Stimulated activated naive CD8-positive, alpha-beta T cell treated with anti-CD3 and anti-CD28 coated beads, Interleukin-15, Interleukin-2, amounts not matched to agents 100 U/mL and 50 U/mL, for 24 hours (primary cell): ENCODE results near the gene MCM7.

Source experiments
- ATAC-seq: fragments of 150-1000 bp; cut with Tn5 transposase; one replicate; pipeline ENCODE4 v1.10.0; 2021
- DNase-seq: peaks from one replicate; pipeline ENCODE4 v3.0.0; 2021

Gene MCM7

GRCh38 chr7:100093925-100094486 is 7.2 kb downstream of the MCM7 start:
- DNase-seq (no peak), ATAC-seq (no peak)

- ATAC-seq (no peak), DNase-seq (no peak)
Measured at GRCh38 chr7:100093498-100093897, 7.7 kb downstream of the MCM7 start.

- no peak for ATAC-seq
- no peak for DNase-seq
Measured at GRCh38 chr7:100093054-100093453, 8.1 kb downstream of the MCM7 start.

GRCh38 chr7:100091411-100092181 is 9.6 kb downstream of the MCM7 start:
- peak; percentile 8 for ATAC-seq

GRCh38 chr7:100090527-100091410 is 10.4 kb downstream of the MCM7 start:
- peak; percentile 19 for ATAC-seq

More at GRCh38 chr7:100091411-100092181, 9.6 kb downstream of the MCM7 start:
- peak; percentile 41 for DNase-seq

GRCh38 chr7:100089458-100090196 is 11.6 kb downstream of the MCM7 start:
- ATAC-seq: no peak
- no peak for DNase-seq

More at GRCh38 chr7:100090527-100091410, 10.4 kb downstream of the MCM7 start:
- no peak for DNase-seq

GRCh38 chr7:100088621-100089457 is 12.4 kb downstream of the MCM7 start, which contains the start of gene COPS6:
COPS6 (plus strand) TSS chr7:100088969; CDS start chr7:100088991, 22 bp downstream.
- DNase-seq (peak; percentile 96), ATAC-seq (peak; percentile 57)

- ATAC-seq (no peak), DNase-seq (no peak)
Measured at GRCh38 chr7:100088095-100088620, 13.0 kb downstream of the MCM7 start.

- DNase-seq (no peak), ATAC-seq (no peak)
Measured at GRCh38 chr7:100087055-100087750, 14.0 kb downstream of the MCM7 start.

- no peak for DNase-seq
- no peak for ATAC-seq
Measured at GRCh38 chr7:100085515-100085914, 15.7 kb downstream of the MCM7 start.

GRCh38 chr7:100082978-100083377 is 18.2 kb downstream of the MCM7 start:
- no peak for ATAC-seq

GRCh38 chr7:100081535-100082102 is 19.6 kb downstream of the MCM7 start, which contains the start of gene ZNF3:
ZNF3 (minus strand) TSS chr7:100081723; CDS start chr7:100077357, 4,366 bp downstream.
- peak; percentile 98 for DNase-seq
- ATAC-seq: peak; percentile 94

More at GRCh38 chr7:100082978-100083377, 18.2 kb downstream of the MCM7 start:
- DNase-seq: no peak

- ATAC-seq: peak; percentile 7
- no peak for DNase-seq
Measured at GRCh38 chr7:100080907-100081534, 20.2 kb downstream of the MCM7 start.

- no peak for DNase-seq
- no peak for ATAC-seq
Measured at GRCh38 chr7:100079024-100079560, 22.1 kb downstream of the MCM7 start.

- no peak for ATAC-seq
Measured at GRCh38 chr7:100077205-100077604, 24.0 kb downstream of the MCM7 start.

GRCh38 chr7:100075418-100075817 is 25.8 kb downstream of the MCM7 start:
- DNase-seq (no peak), ATAC-seq (no peak)

More at GRCh38 chr7:100077205-100077604, 24.0 kb downstream of the MCM7 start:
- no peak for DNase-seq

GRCh38 chr7:100074841-100075240 is 26.4 kb downstream of the MCM7 start:
- ATAC-seq: no peak

GRCh38 chr7:100072462-100072861 is 28.7 kb downstream of the MCM7 start:
- ATAC-seq: no peak
- no peak for DNase-seq

More at GRCh38 chr7:100074841-100075240, 26.4 kb downstream of the MCM7 start:
- DNase-seq: no peak
